NCI-H1417 (cell line): ENCODE results near the gene INTS6.
A peak's percentile ranks its signal among the peaks of the same experiment; 100 is the strongest.

Experiments
- DNase-seq, 3 experiments: peaks; one replicate each; lab custom pipeline; 2025; lab: John Stamatoyannopoulos, UW

INTS6 gene

GRCh38 chr13:51342706-51343105 lies 110.1 kb downstream of the INTS6 start:
- no peak for DNase-seq

GRCh38 chr13:51341791-51342190 lies 111.0 kb downstream of the INTS6 start:
- no peak for DNase-seq

- no peak for DNase-seq
Observed at GRCh38 chr13:51341232-51341631, 111.6 kb downstream of the INTS6 start.

GRCh38 chr13:51339952-51340732 lies 112.7 kb downstream of the INTS6 start:
- no peak for DNase-seq

DNA sequence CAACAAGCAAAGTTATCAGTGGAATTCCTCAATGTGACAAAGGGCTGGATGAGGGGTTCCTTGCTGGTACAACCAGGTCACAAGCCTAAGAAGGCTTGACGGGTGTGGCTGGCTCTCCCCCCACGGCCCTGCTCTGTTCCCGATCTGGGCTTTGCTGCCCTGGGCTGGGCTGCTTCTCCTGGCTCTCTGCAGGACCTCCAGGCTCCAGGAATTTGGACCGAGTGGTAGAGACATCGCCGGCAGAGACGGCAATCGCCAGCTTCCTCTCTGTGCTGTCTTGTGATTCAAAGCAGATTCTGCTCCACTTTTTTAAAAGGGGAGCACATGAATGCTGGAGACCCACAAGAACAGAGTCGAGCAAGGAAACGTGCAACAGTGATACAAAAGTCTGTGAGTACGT lies 113.5 kb downstream of the INTS6 start, which contains the start of gene SERPINE3:
SERPINE3 (plus strand) TSS at position 338 of the 400 bp plus-strand sequence. CDS start 1,401 bp downstream, outside the sequence.
- no peak for DNase-seq

DNA sequence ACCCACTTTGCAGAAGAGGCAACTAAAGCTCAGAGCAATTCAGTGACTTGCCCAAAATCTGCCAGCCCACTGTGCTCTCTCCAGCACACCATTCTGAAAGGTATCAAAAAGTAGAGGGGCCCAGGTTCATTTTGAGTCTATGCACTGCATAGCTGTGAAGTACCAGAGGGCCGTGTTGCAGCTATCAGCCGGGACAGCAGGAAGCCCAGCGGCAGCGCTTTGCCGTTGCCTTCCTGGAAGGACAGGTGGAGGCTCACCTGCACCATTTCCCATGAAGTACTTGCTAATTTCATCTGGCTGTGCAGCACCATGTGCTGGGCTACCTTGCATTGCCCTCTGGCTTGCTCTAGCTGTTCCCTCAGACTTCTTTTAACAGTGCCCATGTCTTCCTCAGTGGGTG lies 116.1 kb downstream of the INTS6 start:
- DNase-seq, result no peak

GRCh38 chr13:51333826-51334225 lies 119.0 kb downstream of the INTS6 start:
- no peak for DNase-seq

GRCh38 chr13:51333421-51333820 lies 119.4 kb downstream of the INTS6 start:
- DNase-seq, result no peak

DNA sequence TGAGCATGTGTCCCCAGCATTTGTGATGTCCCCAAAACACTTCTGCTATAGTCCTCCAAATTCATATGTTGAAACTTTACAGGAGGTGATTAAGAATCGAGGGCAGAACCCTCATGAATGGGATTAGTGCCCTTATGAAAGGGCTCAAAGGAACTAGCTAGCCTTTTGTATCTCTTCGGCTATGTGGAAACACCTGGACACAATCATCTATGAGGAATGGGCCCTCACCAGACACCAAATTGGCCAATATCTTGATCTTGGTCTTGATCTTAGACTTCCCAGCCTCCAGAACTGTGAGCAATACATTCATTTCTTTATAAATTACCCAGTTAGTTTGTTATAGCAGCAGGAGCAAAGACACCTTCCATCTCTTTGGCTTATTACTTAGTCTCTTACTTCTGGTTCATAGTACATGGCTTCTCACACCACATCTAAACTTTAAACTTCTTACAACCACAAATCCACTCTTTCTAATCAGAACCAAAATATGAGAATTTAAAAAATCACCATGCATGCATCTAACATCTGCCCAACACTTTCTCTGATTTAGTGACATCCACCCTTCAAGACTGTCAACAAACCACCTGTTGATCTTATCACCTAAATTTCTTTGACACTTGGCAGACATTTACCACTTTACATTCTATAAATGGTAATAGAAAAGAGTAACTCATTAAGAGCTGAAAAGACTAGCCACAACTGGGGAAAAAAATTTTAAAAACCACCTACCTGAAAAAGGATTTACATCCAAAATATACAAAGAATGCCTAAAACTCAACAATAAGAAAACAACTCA lies 120.1 kb downstream of the INTS6 start:
- no peak for DNase-seq

DNA sequence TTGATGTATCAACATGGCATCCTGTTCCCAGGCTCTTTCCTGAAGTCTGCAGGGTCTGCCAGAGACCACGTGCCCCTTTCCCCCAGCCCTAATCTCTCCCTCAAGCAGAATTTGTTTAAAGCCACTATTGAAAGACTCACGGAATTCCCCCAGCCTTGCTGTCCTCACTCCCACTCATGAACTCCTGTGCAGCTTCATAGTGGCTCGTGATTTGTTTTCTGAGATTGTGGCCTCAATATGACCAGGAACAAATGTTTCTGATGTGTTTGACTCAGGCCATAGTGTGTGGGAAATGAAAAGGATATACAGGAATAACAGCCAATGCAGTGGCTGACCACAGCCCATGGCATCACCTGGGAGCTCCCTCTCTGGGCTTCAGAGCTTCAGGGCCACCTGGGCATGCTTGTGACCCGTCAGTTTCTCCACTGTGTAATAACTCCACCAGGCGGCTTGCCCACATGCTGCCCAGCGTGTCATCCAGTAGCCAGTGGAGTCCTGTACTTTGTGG lies 121.4 kb downstream of the INTS6 start:
- no peak for DNase-seq

GRCh38 chr13:51330791-51331190 lies 122.0 kb downstream of the INTS6 start:
- DNase-seq, result no peak

GRCh38 chr13:51329606-51330005 lies 123.2 kb downstream of the INTS6 start:
- no peak for DNase-seq

- no peak for DNase-seq
Observed at GRCh38 chr13:51328488-51328887, 124.3 kb downstream of the INTS6 start.

GRCh38 chr13:51327961-51328360 lies 124.9 kb downstream of the INTS6 start:
- DNase-seq, result no peak

DNA sequence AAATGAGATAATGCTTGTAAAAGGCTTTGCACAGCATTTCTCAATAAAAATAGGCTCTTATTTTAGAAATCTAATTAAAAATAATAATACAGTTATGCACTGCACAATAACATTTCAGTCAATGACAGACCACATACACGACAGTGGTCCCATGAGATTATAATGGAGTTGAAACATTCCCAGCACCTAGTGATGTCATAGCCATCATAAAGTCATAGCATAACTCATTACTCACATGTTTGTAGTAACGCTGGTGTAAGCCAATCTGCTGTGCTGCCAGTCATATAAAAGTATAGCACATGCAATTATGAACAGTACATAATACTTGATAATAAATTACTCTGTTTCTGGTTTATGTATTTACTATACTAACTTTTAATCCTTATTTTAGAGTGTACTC lies 126.1 kb downstream of the INTS6 start:
- DNase-seq, result no peak

- DNase-seq, result no peak
Observed at GRCh38 chr13:51325837-51326236, 127.0 kb downstream of the INTS6 start.

DNA sequence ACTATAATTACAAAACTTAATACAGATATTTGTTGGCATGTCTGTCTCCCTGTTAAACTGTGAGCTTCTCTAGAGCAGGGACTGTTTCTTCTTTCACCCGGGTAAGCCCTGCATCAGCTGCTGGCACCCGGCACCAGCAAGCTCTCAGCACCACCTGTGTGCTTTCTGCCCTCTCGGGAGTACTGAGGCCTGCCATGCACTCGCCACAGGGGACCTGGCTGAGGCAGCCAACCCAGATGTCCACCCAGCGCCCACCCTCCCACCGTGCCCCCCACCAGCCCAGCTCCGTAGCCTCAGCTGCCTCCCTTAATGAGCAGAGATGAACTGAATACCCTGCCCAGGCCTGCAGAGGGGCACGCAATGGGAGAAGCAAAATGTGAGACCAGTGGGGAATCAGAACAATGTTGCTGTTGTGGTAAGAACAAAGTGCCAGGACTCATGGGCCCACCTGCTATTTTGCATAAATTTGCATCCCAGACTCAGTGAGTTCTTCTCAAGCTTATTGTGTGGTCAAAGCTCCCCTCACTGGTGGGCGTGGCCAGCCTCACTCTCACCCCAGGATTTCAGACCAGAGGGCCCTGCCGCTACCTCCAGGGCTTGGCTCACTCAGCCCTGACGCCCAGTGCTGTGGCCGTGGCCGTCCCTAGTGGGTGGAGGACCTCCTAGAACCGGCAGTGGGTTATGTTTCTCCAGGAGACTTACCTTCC lies 128.0 kb downstream of the INTS6 start:
- no peak for DNase-seq

GRCh38 chr13:51323824-51324511 lies 128.9 kb downstream of the INTS6 start:
- peak in 2 of 3 experiments; percentile 24 to 69 for DNase-seq

DNA sequence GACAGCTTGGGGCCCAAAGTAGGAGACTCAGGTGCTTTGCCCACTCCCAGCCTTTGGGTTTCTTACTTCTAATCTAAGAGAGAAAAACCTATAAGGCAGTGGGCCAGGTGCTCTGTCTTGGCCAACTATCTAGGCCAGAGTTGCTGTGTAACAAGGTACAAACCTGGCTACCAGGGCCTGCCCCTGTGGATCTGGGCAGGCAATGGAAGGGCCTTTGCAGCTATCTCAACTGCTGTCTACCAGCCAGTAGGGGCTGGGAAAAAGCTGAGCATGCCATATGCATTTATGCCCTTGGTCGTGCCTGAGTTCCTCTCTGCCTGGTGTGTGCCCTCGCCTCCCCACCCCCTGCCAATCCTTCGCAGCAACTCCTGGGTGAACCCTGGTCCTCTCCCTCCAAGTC lies 130.0 kb downstream of the INTS6 start:
- DNase-seq, result no peak

DNA sequence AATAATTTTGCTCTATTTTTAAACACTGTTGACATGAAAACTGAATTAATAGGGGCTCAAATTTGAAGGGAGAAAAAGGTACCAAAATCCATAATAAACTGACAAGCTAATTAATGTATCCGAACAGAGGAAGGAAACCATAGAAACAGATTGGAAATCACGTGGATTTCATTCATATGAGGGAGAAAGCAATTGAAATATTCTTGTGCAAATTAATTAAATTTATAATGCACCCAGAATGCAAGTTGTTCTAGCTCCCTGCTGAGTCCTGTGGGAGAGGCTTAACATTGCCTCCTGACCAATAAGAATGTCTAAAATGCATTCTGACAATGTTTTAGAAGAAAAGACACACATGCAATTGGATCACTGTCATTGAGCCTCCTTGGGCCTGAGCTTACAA lies 131.0 kb downstream of the INTS6 start:
- no peak for DNase-seq

GRCh38 chr13:51318876-51319275 lies 134.0 kb downstream of the INTS6 start:
- DNase-seq, result no peak

- no peak for DNase-seq
Observed at GRCh38 chr13:51318015-51318414, 134.8 kb downstream of the INTS6 start.
